GM12892 (cell line): ENCODE results near the gene IRS2. TPM values are rescaled to one million over a fixed set of nuclear protein-coding genes. Genes with fewer than 3 reads are reported as not detected.
"Not testable (repeated sequence)": the region's sequence is repeated elsewhere in the genome, so short reads cannot be mapped to it uniquely, and the experiment has no call there.

Source experiments
- DNase-seq: peaks from one replicate; pipeline ENCODE4 v3.0.0; 2011; ENCODE audit not compliant: insufficient read length
- FAIRE-seq: peaks from 2 replicates; lab custom pipeline; 2011; peaks lifted over from hg19 to GRCh38; lab: Jason Lieb, UNC
- POLR2A ChIP-seq: IDR thresholded peaks from 2 replicates; pipeline ENCODE4 v1.6.1; 2011; ENCODE audit warnings: low read depth, low read length, control low read depth
- POLR2AphosphoS5 ChIP-seq: IDR thresholded peaks from 2 replicates; pipeline ENCODE4 v1.6.1; 2011; ENCODE audit warnings: low read depth, low read length, control low read depth
- TAF1 ChIP-seq: IDR thresholded peaks from 2 replicates; pipeline ENCODE4 v1.6.1; 2011; ENCODE audit warnings: low read depth, mild to moderate bottlenecking, control low read depth, low read length, borderline replicate concordance
- polyA plus RNA-seq: library from polyadenylated mRNA; unstranded; fragments of >200 nt; gene quantifications from one replicate; pipeline ENCODE4 v1.2.1, GENCODE V29; 2012; ENCODE audit warnings: missing spikeins, inconsistent platforms; ENCODE audit not compliant: missing spikeins

IRS2 gene
- polyA plus RNA-seq: 0.17 TPM

- FAIRE-seq (no peak), DNase-seq (peak; percentile 53)
- TF ChIP-seq TAF1 (no peak), POLR2AphosphoS5 (no peak), POLR2A (no peak)
Observed at GRCh38 chr13:109786457-109787134, at the start of gene IRS2. Gene IRS2, minus strand, starts transcription at chr13:109786583. Its CDS starts 530 bp downstream, at chr13:109786053.

GRCh38 chr13:109834973-109835720 is 48.8 kb upstream of the IRS2 start:
- TF ChIP-seq TAF1 (no peak), POLR2A (no peak), POLR2AphosphoS5 (no peak)
- FAIRE-seq (no peak), DNase-seq (no peak)

GRCh38 chr13:109833940-109834339 is 47.6 kb upstream of the IRS2 start:
- TF ChIP-seq TAF1 (no peak), POLR2A (no peak), POLR2AphosphoS5 (no peak)
- FAIRE-seq: no peak

GRCh38 chr13:109833071-109833470 is 46.7 kb upstream of the IRS2 start:
- no peak for DNase-seq
- TF ChIP-seq POLR2AphosphoS5: no peak
- TF ChIP-seq TAF1: no peak
- no peak for TF ChIP-seq POLR2A
- FAIRE-seq: no peak

More at GRCh38 chr13:109833940-109834339, 47.6 kb upstream of the IRS2 start:
- no peak for DNase-seq

- DNase-seq, FAIRE-seq: not testable (repeated sequence)
Observed at GRCh38 chr13:109828591-109829316, 42.4 kb upstream of the IRS2 start.

- DNase-seq, FAIRE-seq: not testable (repeated sequence)
Observed at GRCh38 chr13:109823201-109823600, 36.8 kb upstream of the IRS2 start.

GRCh38 chr13:109821103-109821502 is 34.7 kb upstream of the IRS2 start:
- TF ChIP-seq POLR2A (no peak), POLR2AphosphoS5 (no peak), TAF1 (no peak)
- DNase-seq (no peak), FAIRE-seq (no peak)

- DNase-seq (no peak), FAIRE-seq (no peak)
- TF ChIP-seq POLR2A (no peak), TAF1 (no peak), POLR2AphosphoS5 (no peak)
Observed at GRCh38 chr13:109819874-109820273, 33.5 kb upstream of the IRS2 start.

GRCh38 chr13:109818886-109819285 is 32.5 kb upstream of the IRS2 start:
- TF ChIP-seq POLR2AphosphoS5 (no peak), POLR2A (no peak)
- no peak for FAIRE-seq

GRCh38 chr13:109817591-109818535 is 31.5 kb upstream of the IRS2 start:
- no peak for FAIRE-seq
- no peak for DNase-seq
- TF ChIP-seq POLR2A (no peak), TAF1 (no peak), POLR2AphosphoS5 (no peak)

More at GRCh38 chr13:109818886-109819285, 32.5 kb upstream of the IRS2 start:
- DNase-seq: no peak

- no peak for TF ChIP-seq POLR2A
- TF ChIP-seq TAF1: no peak
- TF ChIP-seq POLR2AphosphoS5: no peak
- FAIRE-seq (no peak), DNase-seq (no peak)
Observed at GRCh38 chr13:109816808-109817203, 30.4 kb upstream of the IRS2 start.
